Ovary (tissue), 3 donors: ENCODE data around the gene PLOD1.

Source experiments
- EP300 ChIP-seq: sonication (generic); formaldehyde crosslinking; IDR thresholded peaks from one replicate; pipeline ENCODE4 v1.6.1; 2017; ENCODE audit warnings: antibody characterized with exemption
- TF ChIP-seq, protein P1 (sequence below), 3 donors: fragments of 450-650 bp in 2 of 3; fragments of 200-600 bp in 1 of 3; IDR thresholded peaks; one replicate each; pipeline versions ENCODE4 v1.5.1 to v1.8.0; 2016 to 2022; ENCODE audit warnings: antibody characterized with exemption in 3 of 3, mild to moderate bottlenecking in 1 of 3
- donor health status: DM: no; HTN: no; CAD: no.

DNA sequence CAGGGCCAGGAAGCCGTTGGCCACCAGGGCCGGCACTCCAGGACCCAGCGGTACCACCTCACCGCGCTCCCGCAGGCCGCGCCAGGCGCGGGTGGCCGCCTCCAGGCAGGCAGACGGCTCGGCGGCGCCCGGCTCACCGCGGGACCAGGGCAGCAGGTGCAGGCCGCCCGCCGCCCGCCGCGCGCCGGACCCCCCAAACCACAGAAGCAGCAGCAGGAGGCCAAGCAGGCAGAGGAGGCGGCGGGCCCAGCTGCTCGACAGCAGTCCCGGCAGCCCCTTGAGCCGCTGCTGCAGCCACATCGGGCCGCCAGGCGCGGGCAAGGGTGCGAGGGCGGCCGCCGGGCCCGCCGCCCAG, 8.6 kb upstream of the PLOD1 start:
- TF ChIP-seq, protein P1, sequence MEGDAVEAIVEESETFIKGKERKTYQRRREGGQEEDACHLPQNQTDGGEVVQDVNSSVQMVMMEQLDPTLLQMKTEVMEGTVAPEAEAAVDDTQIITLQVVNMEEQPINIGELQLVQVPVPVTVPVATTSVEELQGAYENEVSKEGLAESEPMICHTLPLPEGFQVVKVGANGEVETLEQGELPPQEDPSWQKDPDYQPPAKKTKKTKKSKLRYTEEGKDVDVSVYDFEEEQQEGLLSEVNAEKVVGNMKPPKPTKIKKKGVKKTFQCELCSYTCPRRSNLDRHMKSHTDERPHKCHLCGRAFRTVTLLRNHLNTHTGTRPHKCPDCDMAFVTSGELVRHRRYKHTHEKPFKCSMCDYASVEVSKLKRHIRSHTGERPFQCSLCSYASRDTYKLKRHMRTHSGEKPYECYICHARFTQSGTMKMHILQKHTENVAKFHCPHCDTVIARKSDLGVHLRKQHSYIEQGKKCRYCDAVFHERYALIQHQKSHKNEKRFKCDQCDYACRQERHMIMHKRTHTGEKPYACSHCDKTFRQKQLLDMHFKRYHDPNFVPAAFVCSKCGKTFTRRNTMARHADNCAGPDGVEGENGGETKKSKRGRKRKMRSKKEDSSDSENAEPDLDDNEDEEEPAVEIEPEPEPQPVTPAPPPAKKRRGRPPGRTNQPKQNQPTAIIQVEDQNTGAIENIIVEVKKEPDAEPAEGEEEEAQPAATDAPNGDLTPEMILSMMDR (IDR thresholded peaks at IDR 0.05), result no peak
- no peak for TF ChIP-seq EP300
